Measurements from ENCODE around the gene MAML2. TPM values are rescaled to one million over a fixed set of nuclear protein-coding genes. Genes with fewer than 3 reads are reported as not detected.

Gene MAML2
- total and polyA plus RNA-seq, 2 experiments from 2014 or later: 2.0 to 7.1 TPM

GRCh38 chr11:96105944-96106343 is 237.1 kb downstream of the MAML2 start:
- Mint-ChIP-seq H3K9me3 (no peaks in the 10 kb centered on the region), H3K4me1 (peaks cover 13% of the 10 kb centered on the region), H3K27ac (no peak overlapping the region)

More at GRCh38 chr11:96105944-96106343, 237.1 kb downstream of the MAML2 start:
- DNase-seq (ENCODE audit: low spot score) (no peak), ATAC-seq (no peak)
- no peaks in the 10 kb centered on the region for H3K36me3 Mint-ChIP-seq (ENCODE audit: low read depth)
- Histone ChIP-seq H3K4me1 (ENCODE audit: insufficient read depth) (peaks cover 16% of the 10 kb centered on the region), H2AFZ (no peak overlapping the region), H3K4me3 (no peak overlapping the region), H4K20me1 (replicated peaks; ENCODE audit: insufficient read depth) (no peaks in the 10 kb centered on the region), H3K27ac (ENCODE audit: low read depth) (no peak overlapping the region), H3K27me3 (ENCODE audit: insufficient read depth) (no peaks in the 10 kb centered on the region), H3F3A (replicated peaks; ENCODE audit: low read depth) (no peaks in the 10 kb centered on the region; the same call in 1 of the 2 replicates), H3K36me3 (ENCODE audit: insufficient read depth) (no peaks in the 10 kb centered on the region), H3K9me2 (ENCODE audit: insufficient read depth) (peaks cover 11% of the 10 kb centered on the region), H3K4me2 (no peak overlapping the region), H3K79me2 (replicated peaks; ENCODE audit: insufficient read depth) (no peaks in the 10 kb centered on the region)
- H3K27me3 Mint-ChIP-seq (ENCODE audit: insufficient read depth, low read depth, poor library complexity): no peaks in the 10 kb centered on the region
- TF ChIP-seq ETS1 (IDR thresholded peaks at IDR 0.05) (no peak), CREB1 (CRISPR knock-in tag; IDR thresholded peaks at IDR 0.05; ENCODE audit: low read depth) (no peak), ZNF462 (CRISPR knock-in tag; IDR thresholded peaks at IDR 0.05) (no peak), REST (IDR thresholded peaks at IDR 0.05; ENCODE audit: unreplicated experiment) (no peak)
- no peak overlapping the region for H3K4me3 Mint-ChIP-seq

All from GM23338 (cell line).